Measurements from ENCODE around the gene RAB11A.

GRCh38 chr15:65862682-65863081 is 6.6 kb upstream of the RAB11A start:
- TF ChIP-seq CTCF (IDR thresholded peaks at IDR 0.05; ENCODE audit: low read depth, low read length, poor library complexity, severe bottlenecking) (peak; percentile 86), EZH2phosphoT487 (IDR thresholded peaks at IDR 0.05; ENCODE audit: borderline replicate concordance, low read length) (no peak)

All from DOHH2 (cell line).